K562 (cell line): ENCODE measurements around the gene PLD3. TPM values are rescaled to one million over a fixed set of nuclear protein-coding genes. Genes with fewer than 3 reads are reported as not detected.

Experiments used
- ATAC-seq: fragments of 200-7000 bp; cut with Tn5 transposase; 3 replicates; pipeline ENCODE4 v1.9.1; 2020; ENCODE audit warnings: moderate library complexity
- BruUV-seq: library from RNA; stranded (reverse); fragments of 400-500 nt; replicated peaks from 2 replicates; lab custom pipeline; 2021; lab: Mats Ljungman, UMichigan
- CTCF ChIA-PET: fragments of 300-600 bp; formaldehyde crosslinking; extraction: SDS; loops from one replicate; lab custom pipeline; 2021; ENCODE audit warnings: low intra/inter-chr PET ratio; lab: Yijun Ruan, JAX
- POLR2A ChIA-PET: fragments of 300-600, 350-650 bp; sonication (Branson Sonifier 250); formaldehyde crosslinking; extraction: SDS; loops from one replicate; lab custom pipeline; 2021; ENCODE audit warnings: antibody characterized with exemption, inconsistent platforms; lab: Yijun Ruan, JAX
- DNase-seq, 4 experiments: peaks; one replicate each; pipeline versions ENCODE4 v3.0.0 to v3.0.0-alpha.2; 2011 to 2018; ENCODE audit warnings: low spot score in 3 of 4, mixed read lengths in 3 of 4; ENCODE audit errors: extremely low read depth in 1 of 4
- FAIRE-seq: peaks from 2 replicates; lab custom pipeline; 2011; peaks lifted over from hg19 to GRCh38; lab: Jason Lieb, UNC
- H2AFZ ChIP-seq: 2 replicates; pipeline ENCODE4 v1.6.0; 2011; ENCODE audit warnings: low read depth, low read length, control low read depth, inconsistent platforms
- H3K27ac ChIP-seq: fragments of 200-600 bp; 3 replicates; pipeline ENCODE4 v1.8.0; 2011; ENCODE audit warnings: low read depth, mild to moderate bottlenecking, control low read depth, inconsistent platforms, low read length, moderate library complexity, mixed read lengths; ENCODE audit errors: extremely low read depth
- H3K27me3 ChIP-seq, 2 experiments: fragments of 300-600 bp in 1 of 2; 2 replicates in 1 of 2; 3 replicates in 1 of 2; pipeline versions ENCODE4 v1.6.0 to v1.8.0; 2011; ENCODE audit warnings: inconsistent platforms in 2 of 2, low read length in 2 of 2, mild to moderate bottlenecking in 1 of 2, mixed read lengths in 1 of 2, moderate library complexity in 1 of 2; ENCODE audit not compliant: control insufficient read depth in 2 of 2, insufficient read depth in 2 of 2
- H3K36me3 ChIP-seq: fragments of 300-600 bp; 3 replicates; pipeline ENCODE4 v1.8.0; 2011; ENCODE audit warnings: mild to moderate bottlenecking, low read length, inconsistent platforms; ENCODE audit not compliant: control insufficient read depth, insufficient read depth
- H3K4me1 ChIP-seq, 2 experiments: fragments of 200-600 bp in 1 of 2; replicated peaks in 1 of 2; 2 replicates in 1 of 2; 3 replicates in 1 of 2; pipeline versions ENCODE4 v1.5.1 to v1.8.0; 2011; ENCODE audit warnings: inconsistent platforms in 2 of 2, low read length in 2 of 2, mild to moderate bottlenecking in 1 of 2, mixed read lengths in 1 of 2, moderate library complexity in 1 of 2; ENCODE audit not compliant: control insufficient read depth in 2 of 2, insufficient read depth in 2 of 2
- H3K4me2 ChIP-seq: 2 replicates; pipeline ENCODE4 v1.6.1; 2011; ENCODE audit warnings: low read length, control low read depth, inconsistent platforms, mixed read lengths; ENCODE audit not compliant: insufficient read depth
- H3K4me3 ChIP-seq: fragments of 200-600 bp; sonication (generic), shearing (Covaris generic); 2 replicates; pipeline ENCODE4 v1.5.1; 2016; ENCODE audit warnings: control low read depth, inconsistent platforms
- H3K79me2 ChIP-seq: fragments of 200-600 bp; 3 replicates; pipeline ENCODE4 v1.8.0; 2011; ENCODE audit warnings: low read length, inconsistent platforms; ENCODE audit not compliant: control insufficient read depth, insufficient read depth
- H3K9ac ChIP-seq, 2 experiments: 2 replicates each; pipeline versions ENCODE4 v1.6.0 to v1.6.1; 2011; ENCODE audit warnings: low read depth in 2 of 2, low read length in 2 of 2, control low read depth in 1 of 2, inconsistent platforms in 1 of 2, mild to moderate bottlenecking in 1 of 2, mixed read lengths in 1 of 2; ENCODE audit not compliant: insufficient read depth in 1 of 2
- H3K9me1 ChIP-seq: one replicate; pipeline ENCODE4 v1.6.0; 2011; ENCODE audit warnings: inconsistent platforms, mild to moderate bottlenecking, low read length, moderate library complexity; ENCODE audit not compliant: control insufficient read depth, insufficient read depth
- H3K9me3 ChIP-seq: replicated peaks from 2 replicates; pipeline ENCODE4 v1.5.1; 2011; ENCODE audit warnings: low read depth, low read length, inconsistent platforms; ENCODE audit not compliant: control insufficient read depth, insufficient read depth
- H4K20me1 ChIP-seq: replicated peaks from 2 replicates; pipeline ENCODE4 v1.6.1; 2011; ENCODE audit warnings: low read length, inconsistent platforms, mixed read lengths; ENCODE audit not compliant: control insufficient read depth, insufficient read depth
- AFF1 ChIP-seq, 2 experiments: fragments of 450-650 bp; IDR thresholded peaks; 2 replicates each; pipeline ENCODE4 v1.6.1; 2018; ENCODE audit warnings: mild to moderate bottlenecking in 2 of 2, low read depth in 1 of 2; ENCODE audit not compliant: partially characterized antibody in 2 of 2
- CREB1 ChIP-seq, 2 experiments: sonication (generic) in 1 of 2; formaldehyde crosslinking in 1 of 2; IDR thresholded peaks; 2 replicates each; pipeline versions ENCODE4 v1.6.1 to v1.8.0; 2012 to 2022; ENCODE audit warnings: inconsistent platforms in 1 of 2, mild to moderate bottlenecking in 1 of 2, missing genetic modification reagents in 1 of 2, moderate library complexity in 1 of 2
- DDX20 ChIP-seq: fragments of 450-650 bp; IDR thresholded peaks from 2 replicates; pipeline ENCODE4 v1.6.1; 2016; ENCODE audit warnings: missing genetic modification characterization, low read depth, mild to moderate bottlenecking, missing compliant biosample characterization, moderate library complexity
- DPF2 ChIP-seq: fragments of 450-650 bp; IDR thresholded peaks from 2 replicates; pipeline ENCODE4 v1.6.1; 2016
- GMEB1 ChIP-seq: fragments of 250-450 bp; sonication (Bioruptor Pico); IDR thresholded peaks from 2 replicates; pipeline ENCODE4 v1.4.0; 2020; ENCODE audit warnings: mild to moderate bottlenecking
- HDAC6 ChIP-seq: IDR thresholded peaks from 2 replicates; pipeline ENCODE4 v1.6.1; 2012; ENCODE audit warnings: low read depth, mild to moderate bottlenecking, control low read depth, inconsistent platforms, low read length, moderate library complexity
- PURB ChIP-seq: sonication (generic); formaldehyde crosslinking; IDR thresholded peaks from 2 replicates; pipeline ENCODE4 v1.9.0; 2021; ENCODE audit warnings: low read depth, mild to moderate bottlenecking, missing genetic modification reagents
- PYGO2 ChIP-seq: fragments of 450-650 bp; IDR thresholded peaks from 2 replicates; pipeline ENCODE4 v1.6.1; 2016; ENCODE audit warnings: mild to moderate bottlenecking, missing genetic modification characterization, moderate library complexity, missing compliant biosample characterization
- XRCC3 ChIP-seq: fragments of 450-650 bp; IDR thresholded peaks from 2 replicates; pipeline ENCODE4 v1.6.1; 2017; ENCODE audit warnings: mild to moderate bottlenecking, moderate library complexity
- ZNF384 ChIP-seq: IDR thresholded peaks from 2 replicates; pipeline ENCODE4 v1.6.1; 2012; ENCODE audit warnings: low read depth, low read length, improper control_type of control experiment
- ZNF707 ChIP-seq: fragments of 250-450 bp; sonication (Bioruptor Pico); conservative IDR thresholded peaks from 2 replicates; pipeline ENCODE4 v1.8.0; 2022; ENCODE audit warnings: inconsistent platforms, mild to moderate bottlenecking, moderate library complexity
- ZZZ3 ChIP-seq: fragments of 450-650 bp; IDR thresholded peaks from 2 replicates; pipeline ENCODE4 v1.6.1; 2016; ENCODE audit warnings: antibody characterized with exemption, mild to moderate bottlenecking, moderate library complexity
- WGBS: fragments of 100-300 bp; shearing (Covaris generic); methylation state at CpG from one replicate; pipeline ENCODE4 v1.1.6; 2016; ENCODE audit warnings: low coverage, mixed read lengths; ENCODE audit not compliant: insufficient coverage; ENCODE audit errors: missing lambda C conversion rate; 5-methylcytosine and 5-hydroxymethylcytosine counted together
- in situ Hi-C: fragments of 300-500 bp; cut with MboI; formaldehyde crosslinking; loops from 4 replicates; pipeline ENCODE4 v1.15.0; 2018; ENCODE audit warnings: inconsistent platforms, mixed read lengths
- intact Hi-C: fragments of 100-400 bp; cut with micrococcal nuclease; formaldehyde crosslinking; loops from 2 replicates; pipeline ENCODE4 v1.14.2; 2022
- polyA plus RNA-seq, 8 experiments: library from polyadenylated mRNA; depleted of rRNA in 4 of 8; stranded (reverse) in 5 of 8; unstranded in 3 of 8; fragments of >200 nt; fragmentation: Nextera tagmentation in 2 of 8; fragmentation: Illumina TruSeq in 1 of 8; extraction: Ambion mirVana in 2 of 8; extraction: Trizol in 1 of 8; gene quantifications; 2 replicates each; pipeline versions ENCODE4 v1.2.1 to v1.2.3, GENCODE V29; 2011 to 2014; ENCODE audit warnings: inconsistent platforms in 1 of 8, missing spikeins in 1 of 8
- total RNA-seq, 7 experiments: library from RNA; depleted of rRNA in 6 of 7; stranded (reverse); fragments of >200 nt in 6 of 7; fragmentation: Illumina TruSeq in 2 of 7; extraction: Trizol in 2 of 7; gene quantifications; 2 replicates each; pipeline versions ENCODE4 v1.2.1 to v1.2.3, GENCODE V29; 2011 to 2021; ENCODE audit warnings: low replicate concordance in 1 of 7

Gene PLD3
- total and polyA plus RNA-seq, 9 of the 15 experiments (the other 6 are each of a cell fraction or from before 2014, with no cell fraction given), result 2.3 to 128 (median 72.7) TPM

GRCh38 chr19:40365613-40366401 lies 17.3 kb downstream of the PLD3 start:
- ATAC-seq (peak; percentile 97), DNase-seq (peak; percentile 92 to 98 (median 98)), FAIRE-seq (peak; percentile 86)
- Histone ChIP-seq H3K27ac (peak overlapping the region; percentile 79), H3K27me3 (no peaks in the 10 kb centered on the region), H3K9me1 (no peaks in the 10 kb centered on the region), H4K20me1 (no peaks in the 10 kb centered on the region), H3K4me2 (peak overlapping the region; percentile 87), H2AFZ (peak overlapping the region; percentile 96), H3K9me3 (no peaks in the 10 kb centered on the region), H3K9ac (peak overlapping the region; percentile 67 to 89), H3K36me3 (peaks cover 36% of the 10 kb centered on the region; the same call in 2 of the 3 replicates), H3K4me1 (peaks cover 41 to 49% of the 10 kb centered on the region in 2 experiments), H3K4me3 (peak overlapping the region; percentile 43), H3K79me2 (peaks cover 12% of the 10 kb centered on the region; the same call in 2 of the 3 replicates)
- CTCF ChIA-PET, result no interaction called here
- WGBS, result 5% methylated on average over 24 of the region's 28 CpGs
- POLR2A ChIA-PET, result interaction anchor here (0.6 to 1.0 kb wide), 3 partner anchors 12 to 84 kb away, joined by 3 read pairs; no protein-coding TSS in a partner anchor
- in situ Hi-C loops (no loop called here), intact Hi-C loops (loop anchor here (10.0 kb wide), 1 partner anchor 221 kb away; no protein-coding TSS in a partner anchor)
- BruUV-seq, result TSS peak; percentile 24
- TF ChIP-seq GMEB1 (CRISPR knock-in tag) (no peak), ZZZ3 (no peak), PURB (CRISPR knock-in tag) (no peak), DDX20 (tag) (no peak), XRCC3 (no peak), ZNF384 (no peak), AFF1 (IDR thresholded peaks at IDR 0.05; ENCODE audit: low read depth in 1 of 2, partially characterized antibody in 2 of 2) (no peak), CREB1 (IDR thresholded peaks at IDR 0.05) (no peak), CREB1 (CRISPR knock-in tag; IDR thresholded peaks at IDR 0.05) (no peak), HDAC6 (no peak), DPF2 (no peak), PYGO2 (tag) (no peak), ZNF707 (CRISPR knock-in tag) (no peak)
